Superior temporal gyrus (tissue), 1 donor: ENCODE measurements around the gene DIP2C.
A peak's percentile ranks its signal among the peaks of the same experiment; 100 is the strongest.
"Not testable (repeated sequence)": the region's sequence is repeated elsewhere in the genome, so short reads cannot be mapped to it uniquely, and the experiment has no call there.

Source experiments
- DNase-seq: peaks from one replicate; pipeline ENCODE4 v3.0.0-alpha.2; 2016; ENCODE audit errors: extremely low spot score

Gene DIP2C

DNA sequence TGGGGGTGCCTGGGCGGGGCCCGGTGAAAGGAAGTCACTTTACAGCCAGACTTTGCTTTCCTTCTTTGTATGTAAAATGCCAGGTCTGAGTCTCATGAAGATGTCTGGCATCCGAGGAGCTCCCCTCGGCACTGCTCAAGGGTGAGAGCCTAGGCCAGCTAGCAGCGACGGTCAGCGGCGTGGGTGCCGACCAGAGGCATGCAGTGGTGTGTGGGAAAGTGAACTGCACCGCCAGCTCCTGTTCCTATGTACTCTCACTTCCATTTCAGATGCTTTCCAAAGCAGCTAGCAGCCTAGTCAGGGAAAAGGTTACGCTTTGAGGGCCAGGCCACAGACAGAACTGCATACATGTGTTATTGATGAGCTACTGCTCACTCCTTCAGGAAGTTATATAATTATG, 381.4 kb downstream of the DIP2C start:
- DNase-seq: no peak

- DNase-seq: no peak
Observed at GRCh38 chr10:307659-308058, 381.8 kb downstream of the DIP2C start.

GRCh38 chr10:306675-307185, 382.7 kb downstream of the DIP2C start:
- DNase-seq: no peak

DNA sequence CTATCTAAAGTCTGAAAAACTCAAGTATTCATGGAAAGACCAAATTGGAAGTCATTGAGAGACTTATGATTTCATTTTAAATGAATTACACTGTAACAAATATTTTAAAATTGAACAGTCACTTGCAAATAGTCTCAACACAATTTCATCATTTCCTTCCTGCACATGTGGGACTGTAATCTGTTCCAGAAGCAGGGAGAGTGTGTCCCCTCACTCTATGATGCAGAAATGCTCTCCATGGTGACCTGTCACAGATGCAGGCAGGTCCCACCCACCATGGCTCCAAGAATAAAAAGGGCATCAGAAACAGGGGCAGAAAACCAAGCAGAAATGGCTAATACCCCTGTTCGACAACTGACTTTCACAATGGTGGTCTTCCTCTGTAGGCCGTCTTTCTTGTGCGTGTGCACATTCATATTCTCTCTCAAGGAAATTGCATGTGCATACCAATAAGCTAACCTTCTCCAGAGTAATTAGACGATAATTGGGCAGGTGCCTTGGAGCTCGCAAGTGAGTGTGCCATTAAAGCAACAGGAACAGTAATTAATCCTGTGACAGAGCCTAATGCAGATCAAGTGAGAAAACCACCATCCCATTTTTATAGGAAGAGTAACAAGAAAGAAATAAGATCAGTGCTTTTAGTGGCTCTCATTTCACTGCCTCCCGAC, 383.3 kb downstream of the DIP2C start:
- DNase-seq: no peak

GRCh38 chr10:305034-305433, 384.4 kb downstream of the DIP2C start:
- DNase-seq: no peak

DNA sequence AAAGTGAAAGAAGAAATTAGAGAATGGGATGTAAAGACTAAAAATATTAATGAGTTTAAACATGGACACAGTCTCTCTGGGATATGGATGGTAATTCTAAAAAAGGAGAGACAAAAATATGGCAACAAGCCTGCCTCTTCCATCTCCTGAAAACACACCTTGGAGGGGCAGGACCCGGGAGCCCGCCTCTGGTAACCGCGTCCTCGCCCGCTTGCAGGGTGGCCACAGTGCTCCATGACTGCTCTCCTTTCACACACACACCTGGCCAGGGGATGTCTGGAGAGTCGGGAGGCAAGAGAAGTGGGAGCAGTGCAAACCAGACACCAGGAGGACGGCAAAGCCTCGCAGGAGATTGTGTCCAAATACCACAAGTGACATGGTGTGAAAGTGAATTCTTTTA, 387.9 kb downstream of the DIP2C start:
- DNase-seq: no peak

- DNase-seq: not testable (repeated sequence)
Observed at GRCh38 chr10:300580-300979, 388.9 kb downstream of the DIP2C start.

- DNase-seq: no peak
Observed at GRCh38 chr10:299969-300368, 389.5 kb downstream of the DIP2C start.

- no peak for DNase-seq
Observed at GRCh38 chr10:299512-299911, 390.0 kb downstream of the DIP2C start.

GRCh38 chr10:298033-298432, 391.4 kb downstream of the DIP2C start:
- DNase-seq: no peak

GRCh38 chr10:297567-297966, 391.9 kb downstream of the DIP2C start:
- DNase-seq: no peak

GRCh38 chr10:293636-294035, 395.8 kb downstream of the DIP2C start:
- DNase-seq: no peak

- no peak for DNase-seq
Observed at GRCh38 chr10:290026-290725, 399.3 kb downstream of the DIP2C start.

- no peak for DNase-seq
Observed at GRCh38 chr10:289581-289980, 399.9 kb downstream of the DIP2C start.

DNA sequence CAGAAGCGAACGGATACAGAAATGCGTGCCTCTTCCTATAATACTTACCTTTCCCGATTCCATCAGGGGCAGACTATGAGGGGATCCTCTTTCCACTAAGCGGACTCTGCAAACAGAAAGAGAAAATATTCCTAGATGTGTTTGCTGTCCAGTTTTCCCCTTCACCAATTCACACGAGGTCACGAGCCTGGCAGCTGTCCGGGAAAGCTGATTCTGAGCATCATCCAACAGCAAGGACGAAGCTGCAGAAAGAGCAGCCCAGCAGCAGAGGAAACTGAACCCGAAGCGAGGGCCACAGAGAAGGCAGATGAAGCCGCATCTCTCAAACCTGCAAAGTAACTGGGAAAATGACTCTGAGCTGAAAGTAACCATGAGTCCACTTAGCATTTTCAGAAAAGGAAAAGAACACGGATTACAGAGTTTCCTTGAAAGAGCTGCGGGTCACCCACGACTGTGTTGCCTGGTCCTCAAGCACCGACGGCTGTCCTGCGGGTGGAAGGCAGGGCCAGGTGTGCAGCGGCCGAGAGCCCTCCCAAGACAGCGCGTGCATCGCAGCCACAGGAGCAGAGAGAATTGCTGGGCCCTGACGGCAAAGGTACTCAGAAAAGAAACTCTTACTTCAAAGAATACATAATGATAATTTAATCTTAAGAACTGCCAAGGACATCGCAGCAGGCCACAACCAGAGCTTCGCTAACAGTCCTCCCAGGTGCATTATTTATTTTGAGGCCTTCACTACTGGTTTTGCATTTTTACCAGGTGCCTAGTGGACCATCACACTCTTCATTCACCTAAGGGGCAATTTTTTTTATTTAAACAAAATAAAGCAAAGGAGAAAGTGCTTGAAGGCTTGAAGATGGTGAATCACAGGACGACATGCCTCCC, 400.9 kb downstream of the DIP2C start:
- no peak for DNase-seq

- DNase-seq: no peak
Observed at GRCh38 chr10:287814-288213, 401.7 kb downstream of the DIP2C start.

- no peak for DNase-seq
Observed at GRCh38 chr10:287026-287709, 402.3 kb downstream of the DIP2C start.

DNA sequence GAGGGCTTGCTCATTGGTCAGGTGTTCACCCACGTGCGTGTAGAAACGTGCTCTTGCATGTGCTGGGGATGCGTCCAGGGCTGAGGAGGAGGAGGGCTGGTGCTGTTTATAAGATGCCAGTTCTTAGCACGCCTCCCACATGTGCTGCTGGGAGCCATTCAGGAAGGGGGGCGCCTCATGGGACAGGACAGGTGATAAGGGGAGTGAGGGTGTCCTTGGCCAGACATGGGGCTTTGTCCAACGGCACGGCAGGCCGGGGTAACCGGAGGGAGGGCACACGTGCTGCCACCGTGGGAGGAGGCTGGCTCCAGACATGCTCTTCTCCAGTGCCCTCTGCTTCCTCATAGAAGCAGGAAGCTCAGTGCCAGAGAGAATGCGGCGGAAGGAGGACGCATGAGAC, 404.3 kb downstream of the DIP2C start:
- DNase-seq: no peak

DNA sequence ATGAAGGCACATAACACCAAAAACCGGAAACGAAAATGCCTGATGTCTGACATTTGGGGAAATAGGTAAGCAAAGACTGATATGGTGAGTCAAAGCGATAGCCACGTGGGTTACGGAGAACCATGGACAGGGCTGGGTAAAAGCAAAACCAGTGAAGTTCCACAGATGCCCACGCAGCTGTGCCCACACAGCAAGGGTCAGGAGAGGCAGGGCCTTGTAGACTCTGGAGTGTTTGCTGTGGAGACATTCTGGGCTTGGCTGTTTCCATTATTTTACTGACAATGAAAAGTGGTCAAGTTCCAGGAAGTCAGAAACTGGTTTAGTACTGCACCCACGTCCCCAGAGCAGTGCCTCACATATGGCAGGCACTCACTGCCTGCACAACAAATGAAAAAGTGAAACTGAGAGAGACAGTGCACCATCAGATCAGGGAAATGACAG, 405.5 kb downstream of the DIP2C start:
- no peak for DNase-seq

DNA sequence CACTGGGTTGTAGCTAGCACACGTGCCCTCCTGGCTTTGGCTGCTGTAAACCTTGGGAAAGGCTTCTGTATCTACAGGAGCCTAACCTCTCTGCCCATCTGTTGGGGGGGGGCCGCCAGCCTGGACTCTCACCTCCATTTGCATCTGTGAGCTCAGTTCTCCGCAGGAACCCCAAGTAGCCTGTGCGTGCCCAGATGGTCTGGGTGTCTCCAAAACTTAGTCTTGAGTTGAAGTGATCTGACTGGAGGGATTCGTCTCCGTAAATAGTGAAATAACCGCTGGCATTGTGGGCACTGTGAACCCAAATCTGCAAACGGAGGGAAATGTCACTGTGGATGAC, 406.4 kb downstream of the DIP2C start:
- no peak for DNase-seq

GRCh38 chr10:282294-283139, 407.0 kb downstream of the DIP2C start:
- DNase-seq: peak; percentile 29
